HG03460 (cell line): ENCODE measurements around the gene TSPAN4.

Source experiments
- ATAC-seq: cut with Tn5 transposase; IDR thresholded peaks from one replicate; pipeline ENCODE4 v1.9.1; 2021; ENCODE audit not compliant: unreplicated experiment

The TSPAN4 gene

DNA sequence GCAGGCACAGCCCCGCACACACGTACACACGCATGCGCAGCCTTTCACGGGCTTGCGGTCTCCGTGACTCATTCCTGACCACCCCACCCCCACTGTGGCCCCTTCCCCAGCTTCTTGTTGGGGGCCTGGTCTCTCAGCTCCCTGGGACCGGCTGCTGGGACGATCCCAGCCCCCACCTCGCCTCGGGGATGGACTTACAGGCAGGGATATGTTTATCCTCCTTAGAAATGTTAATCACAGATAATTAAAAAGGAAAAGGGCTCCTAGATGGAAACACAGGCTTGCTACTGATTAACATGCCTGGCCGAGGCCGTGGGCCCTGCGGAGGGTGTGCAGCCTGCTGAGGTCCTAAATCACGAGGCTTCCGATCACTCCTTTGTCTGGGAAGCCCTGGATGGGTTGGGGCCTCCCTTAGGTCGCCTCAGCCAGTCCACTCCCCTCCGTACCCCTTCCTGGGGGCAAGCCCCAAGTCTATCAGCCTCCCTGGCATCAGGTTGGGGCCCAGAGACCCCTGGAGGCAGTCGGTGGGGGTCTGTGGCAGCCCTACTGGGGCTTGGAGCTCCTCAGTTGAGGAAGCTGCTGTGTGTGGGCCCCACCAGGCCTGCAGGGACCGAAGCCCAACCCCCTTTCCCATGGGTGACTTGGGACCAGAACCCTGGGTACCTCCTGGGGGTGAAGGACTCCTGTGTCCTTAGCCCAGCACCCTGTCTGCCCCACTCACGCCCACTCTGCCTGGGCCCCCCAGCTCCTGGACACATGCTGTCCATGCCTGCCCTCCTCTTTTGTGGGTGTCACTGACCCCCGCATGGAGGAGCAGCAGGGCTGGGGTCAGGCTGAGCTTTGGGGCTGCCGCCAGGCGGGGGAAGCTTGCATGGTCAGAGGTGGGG lies 20.6 kb downstream of the TSPAN4 start:
- ATAC-seq = no peak

DNA sequence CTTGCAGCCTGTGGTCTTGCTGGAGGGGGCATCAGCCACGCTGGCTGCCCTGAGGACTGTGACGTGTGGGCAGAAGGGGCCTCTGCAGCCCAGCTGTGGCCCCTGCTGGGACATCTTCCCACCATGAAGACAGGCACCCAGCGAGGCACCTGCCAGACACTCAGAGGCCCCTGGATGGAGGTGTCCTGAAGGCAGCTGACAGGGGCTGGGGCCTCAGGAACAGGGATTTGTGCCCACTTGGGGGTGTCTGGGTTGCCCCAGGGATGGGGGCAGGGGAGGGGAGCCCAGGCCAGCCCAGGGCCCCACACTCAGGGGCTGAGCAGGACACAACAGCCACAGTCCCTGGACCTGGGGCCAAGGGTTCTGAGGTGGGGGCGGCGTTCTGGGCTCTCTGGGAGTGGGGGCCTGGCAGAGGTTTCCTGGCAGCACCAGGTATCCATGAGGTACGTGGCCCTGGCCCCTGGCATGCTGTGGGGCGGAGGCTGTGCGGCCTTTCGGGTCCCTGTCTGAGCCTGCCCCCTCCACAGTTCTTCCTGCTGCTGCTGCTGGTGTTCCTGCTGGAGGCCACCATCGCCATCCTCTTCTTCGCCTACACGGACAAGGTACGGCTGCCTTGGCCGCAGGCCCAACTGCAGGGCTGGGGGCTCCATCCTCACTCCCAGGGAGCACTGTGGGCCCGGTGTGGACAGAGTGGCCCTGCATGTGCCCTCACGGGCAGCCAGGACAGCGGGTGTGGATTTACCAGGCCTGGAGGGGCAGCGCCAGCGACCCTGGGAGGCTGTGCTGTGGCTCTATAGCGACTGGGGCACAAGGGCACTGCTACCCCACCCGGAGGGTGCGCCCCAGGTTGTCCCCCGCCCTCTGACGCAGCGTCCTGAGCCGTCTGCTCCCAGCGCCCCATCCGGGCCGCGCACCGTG lies 21.5 kb downstream of the TSPAN4 start:
- ATAC-seq = no peak

DNA sequence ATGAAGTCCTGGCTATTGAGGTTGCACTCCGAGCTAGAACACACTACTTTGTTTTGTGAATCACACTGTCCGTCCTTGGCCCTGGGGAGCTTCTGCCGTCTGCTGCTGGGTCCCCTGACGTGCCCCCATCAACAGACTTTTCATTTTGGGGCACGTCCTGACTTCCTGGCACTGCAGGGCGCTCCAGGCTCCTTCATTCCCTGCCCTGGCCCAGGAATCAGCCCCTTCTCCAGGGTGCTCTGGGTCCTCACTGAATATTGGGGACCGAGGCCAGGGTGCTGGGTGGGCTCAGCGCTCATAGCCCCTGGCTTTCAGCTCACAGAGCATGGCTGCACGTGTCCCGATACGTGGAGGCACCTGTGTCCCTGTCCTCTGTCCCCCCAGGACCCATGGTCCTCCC lies 22.2 kb downstream of the TSPAN4 start:
- ATAC-seq = no peak

GRCh38 chr11:865462-866430 lies 23.1 kb downstream of the TSPAN4 start:
- no peak for ATAC-seq

GRCh38 chr11:866481-866880 lies 23.8 kb downstream of the TSPAN4 start:
- ATAC-seq = no peak

GRCh38 chr11:867856-868358 lies 25.3 kb downstream of the TSPAN4 start:
- ATAC-seq = no peak

DNA sequence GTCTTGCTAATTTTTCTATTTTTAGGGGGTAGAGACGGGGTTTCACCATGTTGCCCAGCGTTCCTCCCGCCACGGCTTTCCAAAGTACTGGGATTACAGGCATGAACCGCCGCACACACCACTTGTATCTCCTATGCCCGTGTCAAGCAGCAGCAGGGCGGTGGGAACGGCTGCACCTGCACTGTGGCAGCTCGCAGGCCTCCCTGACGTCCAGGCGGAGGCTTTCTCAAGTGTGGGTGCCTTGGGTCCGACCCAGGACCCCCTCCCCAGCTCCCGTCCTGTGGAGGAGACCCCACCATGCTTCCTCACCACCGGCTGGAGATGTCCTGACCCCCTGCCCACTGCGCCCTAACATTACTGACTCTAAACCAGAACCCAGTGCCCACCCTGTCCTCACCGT lies 25.7 kb downstream of the TSPAN4 start:
- no peak for ATAC-seq

DNA sequence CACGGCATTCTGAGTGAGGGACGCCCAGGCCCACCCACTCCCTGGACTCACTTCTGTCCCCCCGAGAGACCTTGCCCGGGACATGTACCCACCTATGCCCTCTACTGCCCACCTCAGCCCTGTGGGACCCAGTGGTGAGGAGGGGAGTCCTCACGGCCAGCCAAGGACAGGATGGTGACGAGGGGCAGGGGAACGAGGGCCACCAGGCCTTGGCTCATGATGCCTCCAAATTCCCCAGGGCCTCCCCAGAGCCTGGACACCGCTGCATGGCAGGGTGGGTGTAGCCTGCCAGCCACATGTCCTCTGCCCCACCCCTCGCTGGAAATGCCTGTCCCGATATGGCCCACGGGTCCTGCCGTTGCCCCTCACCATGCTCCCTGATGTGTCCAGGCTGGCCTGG lies 26.1 kb downstream of the TSPAN4 start:
- ATAC-seq = no peak

GRCh38 chr11:869399-870126 lies 26.9 kb downstream of the TSPAN4 start:
- ATAC-seq = no peak

DNA sequence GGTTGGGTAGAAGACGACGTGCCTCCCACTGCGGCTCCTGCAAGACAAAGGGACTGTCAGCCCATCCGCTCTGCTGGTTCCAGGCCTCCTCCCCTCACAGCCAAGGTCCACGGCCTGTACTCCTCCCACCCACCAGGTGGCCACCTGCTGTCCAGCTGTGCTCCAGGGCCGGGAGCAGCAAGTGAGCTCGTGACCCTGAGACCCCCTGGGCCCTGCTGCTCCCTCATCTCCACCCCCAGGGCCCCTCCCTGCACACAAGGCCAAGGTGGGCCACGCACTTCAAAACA lies 27.4 kb downstream of the TSPAN4 start:
- no peak for ATAC-seq

DNA sequence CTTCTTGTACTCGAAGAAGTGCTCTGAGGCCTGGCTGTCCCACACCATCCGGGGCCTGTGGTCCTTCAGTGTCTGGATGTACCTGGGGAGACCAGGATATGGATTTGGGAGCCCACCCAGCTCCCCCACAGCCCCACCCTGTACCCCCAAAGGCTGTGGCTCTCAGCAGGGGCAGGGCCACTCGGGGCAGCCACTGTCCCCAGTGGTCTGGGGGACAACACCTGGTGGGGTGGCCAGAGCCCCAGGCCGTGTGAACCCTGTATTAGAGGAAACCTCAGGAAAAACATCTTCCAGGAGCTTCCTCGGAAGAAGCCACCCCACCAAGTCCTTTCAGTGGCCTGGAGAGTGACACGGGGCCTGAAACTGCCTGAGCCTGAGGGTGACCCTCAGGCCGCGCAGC lies 27.8 kb downstream of the TSPAN4 start:
- ATAC-seq = no peak

DNA sequence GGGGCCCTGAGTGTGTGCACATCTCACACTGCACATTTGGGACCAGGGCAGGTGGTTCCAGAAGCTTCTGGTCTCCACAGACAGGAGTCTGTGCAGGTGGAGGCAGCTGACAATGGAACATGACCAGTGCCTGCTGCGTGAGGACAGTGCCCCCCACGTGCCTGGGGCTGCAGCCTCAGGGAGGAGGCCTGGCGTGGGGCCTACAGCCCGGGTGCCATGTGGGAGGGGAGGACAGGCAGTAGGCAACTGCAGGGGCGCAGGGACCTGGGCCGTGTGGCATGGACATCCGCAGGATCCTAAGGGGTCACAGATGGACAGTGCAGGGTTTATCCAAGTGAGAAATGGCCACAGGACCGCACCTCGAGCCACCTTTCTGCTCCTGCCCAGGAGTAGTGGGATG lies 28.8 kb downstream of the TSPAN4 start:
- no peak for ATAC-seq

DNA sequence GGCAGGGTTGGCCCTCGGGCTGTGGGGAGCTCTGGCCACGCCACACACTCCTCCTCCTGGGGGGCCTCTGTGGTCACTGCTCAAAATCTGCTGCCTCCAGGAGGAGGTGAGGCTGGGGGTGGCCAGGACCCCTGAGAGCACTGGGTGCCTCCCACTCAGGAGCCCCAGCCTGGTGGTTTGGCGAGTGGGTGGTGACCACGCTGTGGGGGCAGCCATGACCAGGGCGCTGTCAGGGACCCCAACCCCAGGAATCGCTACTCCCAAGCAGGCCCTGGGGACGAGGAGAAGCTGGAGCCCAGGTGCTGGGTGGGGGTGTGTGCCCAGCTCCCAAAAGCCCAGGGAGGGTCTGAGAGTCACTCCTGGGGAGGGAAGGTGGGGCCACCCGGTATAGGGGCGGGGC lies 30.1 kb downstream of the TSPAN4 start:
- no peak for ATAC-seq

- no peak for ATAC-seq
Measured at GRCh38 chr11:873706-874105, 31.1 kb downstream of the TSPAN4 start.

DNA sequence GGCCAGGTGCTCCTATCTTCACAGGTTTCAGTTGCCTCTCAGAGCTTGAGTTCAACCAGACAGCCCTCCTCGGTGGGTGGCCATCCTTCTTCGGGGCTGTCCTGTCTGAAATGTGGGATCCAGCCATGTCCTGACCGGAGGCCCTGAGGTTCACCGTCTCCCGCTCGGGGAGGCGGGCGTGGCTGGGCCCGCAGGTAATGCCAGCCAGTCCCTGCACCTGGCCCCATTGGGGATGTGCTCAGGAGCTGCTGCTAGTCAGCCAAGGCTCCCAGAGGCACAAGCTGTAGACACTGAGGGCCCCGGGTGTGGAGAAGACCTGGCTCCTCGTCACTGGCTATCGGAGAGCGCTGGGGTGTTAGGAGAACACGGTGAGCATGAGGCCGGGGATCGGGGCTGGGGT lies 32.6 kb downstream of the TSPAN4 start:
- no peak for ATAC-seq

GRCh38 chr11:875769-876301 lies 33.2 kb downstream of the TSPAN4 start:
- ATAC-seq = no peak

DNA sequence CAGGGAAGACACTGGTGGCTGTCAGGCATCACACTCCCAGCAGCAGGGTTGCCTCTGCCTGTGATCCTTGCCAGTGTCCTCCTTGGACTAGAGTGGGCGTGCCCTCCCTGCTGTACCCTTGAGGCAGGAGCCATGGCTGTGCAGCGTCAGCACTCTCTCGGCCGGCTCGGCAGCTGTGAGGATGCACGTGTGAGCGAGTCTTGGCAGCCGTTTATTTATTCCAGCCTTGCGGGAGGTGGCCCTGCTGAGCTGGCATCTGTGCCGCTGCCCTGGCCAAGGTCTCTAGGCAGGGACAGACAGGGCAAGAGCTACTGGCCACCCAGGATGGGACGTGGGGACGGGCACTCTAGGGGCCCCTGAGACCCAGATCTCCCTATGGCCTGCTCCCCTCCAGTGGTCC lies 33.9 kb downstream of the TSPAN4 start:
- ATAC-seq = no peak

- no peak for ATAC-seq
Measured at GRCh38 chr11:877565-877964, 34.9 kb downstream of the TSPAN4 start.

DNA sequence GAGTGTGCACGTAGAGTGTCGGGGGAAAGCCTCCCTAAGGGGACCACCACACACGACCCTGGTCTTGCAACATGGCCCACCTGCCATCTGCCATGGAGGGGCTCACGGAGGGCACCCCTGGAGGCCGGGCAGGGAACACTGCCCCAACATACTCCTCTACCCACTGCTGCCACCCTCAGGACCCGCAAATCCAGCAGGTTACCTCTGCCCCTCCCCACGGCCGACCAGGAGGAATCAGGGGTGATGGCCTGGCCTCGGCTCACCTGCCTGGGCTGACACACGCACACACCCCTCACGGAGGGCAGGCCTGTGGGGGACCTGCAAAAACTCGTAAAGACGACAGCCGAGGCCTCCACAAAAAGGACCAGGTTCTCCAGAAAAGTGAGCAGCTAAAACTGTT lies 37.8 kb downstream of the TSPAN4 start:
- no peak for ATAC-seq

DNA sequence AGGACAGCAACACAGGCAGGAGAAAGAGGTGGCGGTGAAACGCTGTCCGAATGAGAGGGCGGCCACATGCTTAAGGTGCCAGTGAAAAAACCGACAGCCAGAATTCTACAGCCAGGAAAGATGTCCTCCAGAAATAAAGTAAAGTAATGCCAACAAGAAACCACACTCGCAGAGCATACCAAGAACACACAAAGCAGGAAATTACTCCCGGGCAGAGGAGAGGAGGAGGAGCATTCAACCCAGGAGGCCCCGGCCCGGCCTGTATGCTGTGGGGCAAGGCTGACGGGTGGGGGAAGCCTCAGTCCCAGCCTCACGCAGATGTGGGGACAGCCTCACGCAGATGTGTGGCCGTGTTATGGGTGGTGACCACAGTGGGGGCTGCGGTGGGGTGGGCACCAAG lies 39.9 kb downstream of the TSPAN4 start:
- no peak for ATAC-seq
